ENCODE measurements around the gene STARD9. TPM values are rescaled to one million over a fixed set of nuclear protein-coding genes. Genes with fewer than 3 reads are reported as not detected.
A peak's percentile ranks its signal among the peaks of the same experiment; 100 is the strongest.

STARD9 gene
- total and polyA plus RNA-seq, 12 donors, result 2.3 to 15.7 (median 6.1) TPM

- Histone ChIP-seq H3K27me3 (no peaks in the 10 kb centered on the region), H3K4me1 (no peaks in the 10 kb centered on the region), H3K9me3 (no peaks in the 10 kb centered on the region), H3K36me3 (peaks cover 0 to 100% (median 84%) of the 10 kb centered on the region in 9 donors), H3K27ac (no peak overlapping the region), H3K4me3 (no peak overlapping the region)
- 86 to 89% methylated on average over 13 to 14 of the region's 14 CpGs for WGBS, 2 donors
- no peak for TF ChIP-seq CTCF (IDR thresholded peaks at IDR 0.05)
- DNase-seq, result no peak
- intact Hi-C loops (cut with DNase I), result loop anchor here in 1 of 10 donors (10.0 kb wide), 1 partner anchor 56 kb away; no protein-coding TSS in a partner anchor
- peak in 1 of 8 donors; percentile 20 for ATAC-seq
Measured at GRCh38 chr15:42728972-42729371, 153.6 kb downstream of the STARD9 start.

- Histone ChIP-seq H3K27ac (no peak overlapping the region), H3K36me3 (peaks cover 0 to 100% (median 83%) of the 10 kb centered on the region in 9 donors), H3K9me3 (no peaks in the 10 kb centered on the region), H3K4me1 (no peaks in the 10 kb centered on the region), H3K4me3 (no peak overlapping the region), H3K27me3 (no peaks in the 10 kb centered on the region)
- intact Hi-C loops (cut with DNase I), result loop anchor here in 1 of 10 donors (10.0 kb wide), 1 partner anchor 55 kb away; no protein-coding TSS in a partner anchor
- no peak for DNase-seq
- ATAC-seq, result no peak
- 91 to 97% methylated on average over 7 of the region's 7 CpGs for WGBS, 2 donors
- TF ChIP-seq CTCF (IDR thresholded peaks at IDR 0.05), result no peak
Measured at GRCh38 chr15:42729409-42729808, 154.0 kb downstream of the STARD9 start.

- intact Hi-C loops (cut with DNase I), result loop anchor here in 4 of 10 donors (10.0 kb wide), 1 partner anchor 195 kb away; the partner anchor contains the start of gene TTBK2 (in 4 of the 4)
- peaks cover 0 to 100% (median 75%) of the 10 kb centered on the region in 9 donors for H3K36me3 ChIP-seq
- 76 to 86% methylated on average over 8 of the region's 8 CpGs for WGBS, 2 donors
- TF ChIP-seq CTCF (IDR thresholded peaks at IDR 0.05), result no peak
- H3K4me1 ChIP-seq, result peaks cover 0 to 7% (median 0%) of the 10 kb centered on the region in 9 donors
- H3K9me3 ChIP-seq, result no peaks in the 10 kb centered on the region
- no peaks in the 10 kb centered on the region for H3K27me3 ChIP-seq
- no peak overlapping the region for H3K27ac ChIP-seq
- DNase-seq (no peak), ATAC-seq (peak in 2 of 8 donors; percentile 3 to 6)
- H3K4me3 ChIP-seq, result no peak overlapping the region
Measured at GRCh38 chr15:42730135-42730534, 154.7 kb downstream of the STARD9 start.

GRCh38 chr15:42730536-42730935 lies 155.1 kb downstream of the STARD9 start:
- Histone ChIP-seq H3K27ac (no peak overlapping the region), H3K4me3 (no peak overlapping the region), H3K9me3 (no peaks in the 10 kb centered on the region), H3K4me1 (peaks cover 0 to 11% (median 3%) of the 10 kb centered on the region in 9 donors), H3K36me3 (peaks cover 0 to 100% (median 71%) of the 10 kb centered on the region in 9 donors), H3K27me3 (no peaks in the 10 kb centered on the region)
- ATAC-seq (no peak), DNase-seq (no peak)
- TF ChIP-seq CTCF (IDR thresholded peaks at IDR 0.05), result no peak
- WGBS, 2 donors, result 88 to 93% methylated on average over 14 of the region's 14 CpGs
- intact Hi-C loops (cut with DNase I), result loop anchor here in 4 of 10 donors (10.0 kb wide), 1 partner anchor 194 kb away; the partner anchor contains the start of gene TTBK2 (in 4 of the 4)
